Measurements from ENCODE around the gene HNMT. TPM values are rescaled to one million over a fixed set of nuclear protein-coding genes. Genes with fewer than 3 reads are reported as not detected.

Gene HNMT
- polyA plus RNA-seq, 1 donor (not counting 4 experiments of a cell fraction or from before 2014, with no cell fraction given) = 7.4 TPM

GRCh38 chr2:137976274-137976673 is 12.0 kb downstream of the HNMT start:
- no peaks in the 10 kb centered on the region for H4K20me1 ChIP-seq (ENCODE audit: control insufficient read depth, extremely low read depth, insufficient read depth, low read length)
- dilution Hi-C loops (cut with MboI; ENCODE audit: extremely low pct_ligation_motif_present, low sequenced_read_pairs) = no loop called here
- H3K9me1 ChIP-seq (ENCODE audit: control insufficient read depth, extremely low read depth, insufficient read depth, low read length) = no peaks in the 10 kb centered on the region
- no peak overlapping the region for H3K27ac ChIP-seq (ENCODE audit: control insufficient read depth, insufficient read depth, low read length)
- H3K27me3 ChIP-seq (ENCODE audit: control insufficient read depth, extremely low read depth, insufficient read depth, low read length) = no peaks in the 10 kb centered on the region
- DNase-seq (ENCODE audit: low read depth, low spot score) = no peak
- no peak overlapping the region for H3K4me3 ChIP-seq (ENCODE audit: control insufficient read depth in 2 of 3, extremely low read depth in 1 of 3, insufficient read depth in 2 of 3, low read depth in 1 of 3, low read length in 3 of 3)
- H3K79me2 ChIP-seq (ENCODE audit: control insufficient read depth, insufficient read depth, low read length) = no peaks in the 10 kb centered on the region
- no peaks in the 10 kb centered on the region for H3K9me3 ChIP-seq (ENCODE audit: control insufficient read depth, low read depth, low read length)
- TF ChIP-seq CTCF (optimal IDR thresholded peaks at IDR 0.05 in 1 of 3, IDR thresholded peaks at IDR 0.05 in 1 of 3, conservative IDR thresholded peaks at IDR 0.05 in 1 of 3; ENCODE audit: extremely low read depth in 1 of 3, insufficient read depth in 2 of 3, low read length in 3 of 3) = no peak
- TF ChIP-seq EZH2 (IDR thresholded peaks at IDR 0.05; ENCODE audit: low read length) = no peak
- H3K36me3 ChIP-seq (ENCODE audit: control insufficient read depth in 2 of 2, extremely low read depth in 1 of 2, insufficient read depth in 2 of 2, low read length in 2 of 2) = no peaks in the 10 kb centered on the region
- no peak overlapping the region for H3K9ac ChIP-seq (ENCODE audit: control insufficient read depth, extremely low read depth, insufficient read depth, low read length)
- no peak overlapping the region for H2AFZ ChIP-seq (ENCODE audit: control insufficient read depth, low read length)
- no peak for FAIRE-seq
- H3K4me2 ChIP-seq (ENCODE audit: control insufficient read depth, extremely low read depth, insufficient read depth, low read depth, low read length) = no peak overlapping the region
- H3K4me1 ChIP-seq (ENCODE audit: control insufficient read depth, extremely low read depth, insufficient read depth, low read length) = peaks cover 10% of the 10 kb centered on the region

GRCh38 chr2:137977790-137978189 is 13.5 kb downstream of the HNMT start:
- H3K9ac ChIP-seq (ENCODE audit: control insufficient read depth, extremely low read depth, insufficient read depth, low read length) = no peak overlapping the region
- DNase-seq (ENCODE audit: low read depth, low spot score) = no peak

More at GRCh38 chr2:137977790-137978189, 13.5 kb downstream of the HNMT start:
- H3K9me1 ChIP-seq (ENCODE audit: control insufficient read depth, extremely low read depth, insufficient read depth, low read length) = no peaks in the 10 kb centered on the region
- no peak overlapping the region for H3K27ac ChIP-seq (ENCODE audit: control insufficient read depth, insufficient read depth, low read length)
- H3K79me2 ChIP-seq (ENCODE audit: control insufficient read depth, insufficient read depth, low read length) = no peaks in the 10 kb centered on the region
- H4K20me1 ChIP-seq (ENCODE audit: control insufficient read depth, extremely low read depth, insufficient read depth, low read length) = no peaks in the 10 kb centered on the region
- dilution Hi-C loops (cut with MboI; ENCODE audit: extremely low pct_ligation_motif_present, low sequenced_read_pairs) = no loop called here
- H3K9me3 ChIP-seq (ENCODE audit: control insufficient read depth, low read depth, low read length) = no peaks in the 10 kb centered on the region
- peaks cover 10% of the 10 kb centered on the region for H3K4me1 ChIP-seq (ENCODE audit: control insufficient read depth, extremely low read depth, insufficient read depth, low read length)
- no peaks in the 10 kb centered on the region for H3K36me3 ChIP-seq (ENCODE audit: control insufficient read depth in 2 of 2, extremely low read depth in 1 of 2, insufficient read depth in 2 of 2, low read length in 2 of 2)
- no peak overlapping the region for H2AFZ ChIP-seq (ENCODE audit: control insufficient read depth, low read length)
- no peak overlapping the region for H3K4me3 ChIP-seq (ENCODE audit: control insufficient read depth in 2 of 3, extremely low read depth in 1 of 3, insufficient read depth in 2 of 3, low read depth in 1 of 3, low read length in 3 of 3)
- H3K4me2 ChIP-seq (ENCODE audit: control insufficient read depth, extremely low read depth, insufficient read depth, low read depth, low read length) = no peak overlapping the region
- H3K27me3 ChIP-seq (ENCODE audit: control insufficient read depth, extremely low read depth, insufficient read depth, low read length) = no peaks in the 10 kb centered on the region
- TF ChIP-seq CTCF (optimal IDR thresholded peaks at IDR 0.05 in 1 of 3, IDR thresholded peaks at IDR 0.05 in 1 of 3, conservative IDR thresholded peaks at IDR 0.05 in 1 of 3; ENCODE audit: extremely low read depth in 1 of 3, insufficient read depth in 2 of 3, low read length in 3 of 3) = no peak
- TF ChIP-seq EZH2 (IDR thresholded peaks at IDR 0.05; ENCODE audit: low read length) = no peak
- no peak for FAIRE-seq
